ENCODE results near the gene GGT6.

Gene GGT6

GRCh38 chr17:4520894-4521600, 39.3 kb downstream of the GGT6 start:
- H3K9me3 ChIP-seq: no peaks in the 10 kb centered on the region
- H3K4me1 ChIP-seq: no peaks in the 10 kb centered on the region
- no peak for TF ChIP-seq CTCF (IDR thresholded peaks at IDR 0.05; ENCODE audit: low read depth, low read length)
- no peaks in the 10 kb centered on the region for H3K27me3 ChIP-seq
- H3K4me3 ChIP-seq (ENCODE audit: low read depth, low read length): no peak overlapping the region
- no peaks in the 10 kb centered on the region for H3K36me3 ChIP-seq
- no peak for DNase-seq

DNA sequence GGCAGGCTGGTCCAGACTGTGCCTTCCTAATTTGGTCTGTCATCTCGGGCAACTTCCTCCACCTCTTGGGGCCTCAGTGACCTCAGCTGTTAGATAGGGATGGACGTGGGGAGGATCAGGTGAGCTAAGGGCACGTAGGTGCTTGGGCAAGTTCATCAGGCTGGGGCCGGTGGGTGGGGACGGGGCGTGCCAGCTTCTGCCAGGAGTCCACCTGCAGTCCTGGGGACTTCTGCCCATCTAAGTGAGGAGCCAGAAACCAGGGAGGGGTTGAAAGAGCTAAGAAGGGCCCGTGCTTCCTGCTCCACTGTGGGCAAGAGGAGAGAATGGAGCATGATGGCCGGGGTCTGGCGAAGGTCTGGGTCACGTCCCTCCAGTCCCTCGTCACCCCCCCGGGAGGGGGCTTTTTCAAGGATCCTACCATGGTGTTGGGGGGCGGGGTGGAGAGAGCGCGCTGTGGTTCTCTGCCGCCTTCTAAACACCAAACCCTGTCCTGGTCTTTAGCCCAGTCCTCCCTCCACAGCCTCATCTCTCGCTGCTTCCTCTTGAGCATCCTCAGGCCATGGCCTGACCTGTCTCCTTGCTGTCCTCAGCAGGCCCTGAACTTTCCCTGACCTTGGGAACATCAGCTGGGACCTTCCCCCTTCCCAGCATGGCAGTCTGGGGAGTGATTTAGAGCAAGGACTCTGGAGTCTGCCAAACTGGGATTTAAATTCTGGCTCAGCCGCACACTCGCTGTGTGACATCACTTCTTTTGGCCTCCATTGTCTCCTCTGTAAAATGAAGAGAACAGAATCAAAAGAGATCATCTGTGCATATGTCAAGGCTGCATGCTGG, 40.1 kb downstream of the GGT6 start:
- no peaks in the 10 kb centered on the region for H3K36me3 ChIP-seq
- no peaks in the 10 kb centered on the region for H3K27me3 ChIP-seq
- no peak overlapping the region for H3K4me3 ChIP-seq (ENCODE audit: low read depth, low read length)
- no peak for TF ChIP-seq CTCF (IDR thresholded peaks at IDR 0.05; ENCODE audit: low read depth, low read length)
- H3K4me1 ChIP-seq: no peaks in the 10 kb centered on the region
- DNase-seq: no peak
- no peaks in the 10 kb centered on the region for H3K9me3 ChIP-seq

- Histone ChIP-seq H3K4me1 (no peaks in the 10 kb centered on the region), H3K9me3 (no peaks in the 10 kb centered on the region), H3K27me3 (no peaks in the 10 kb centered on the region), H3K36me3 (no peaks in the 10 kb centered on the region), H3K4me3 (ENCODE audit: low read depth, low read length) (no peak overlapping the region)
- no peak for TF ChIP-seq CTCF (IDR thresholded peaks at IDR 0.05; ENCODE audit: low read depth, low read length)
- no peak for DNase-seq
These were observed 41.0 kb downstream of the GGT6 start for GRCh38 chr17:4519361-4519788.

GRCh38 chr17:4518901-4519300, 41.5 kb downstream of the GGT6 start:
- no peak overlapping the region for H3K4me3 ChIP-seq (ENCODE audit: low read depth, low read length)
- no peaks in the 10 kb centered on the region for H3K9me3 ChIP-seq
- TF ChIP-seq CTCF (IDR thresholded peaks at IDR 0.05; ENCODE audit: low read depth, low read length): no peak
- DNase-seq: no peak
- H3K27me3 ChIP-seq: no peaks in the 10 kb centered on the region
- no peaks in the 10 kb centered on the region for H3K4me1 ChIP-seq
- H3K36me3 ChIP-seq: no peaks in the 10 kb centered on the region

DNA sequence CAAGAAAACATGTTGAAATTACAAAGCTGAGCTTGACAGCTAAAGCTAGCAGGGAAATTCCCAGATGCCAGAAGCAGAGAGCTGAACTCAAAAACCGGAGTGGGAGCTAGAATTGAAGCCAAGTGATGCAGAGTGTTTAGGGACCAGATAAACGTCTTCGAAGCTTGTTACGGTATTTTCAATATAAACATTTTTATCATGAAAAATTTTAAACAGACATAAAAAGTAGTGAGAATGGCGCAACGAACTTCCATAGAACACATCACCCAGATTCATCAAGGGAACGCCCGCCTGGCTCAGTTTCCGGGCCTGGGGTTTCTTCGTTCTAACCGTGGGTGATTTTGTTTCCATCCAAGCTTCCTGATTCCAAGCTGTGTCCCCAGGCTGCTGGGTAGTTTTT, 43.6 kb downstream of the GGT6 start:
- Histone ChIP-seq H3K9me3 (no peaks in the 10 kb centered on the region), H3K36me3 (no peaks in the 10 kb centered on the region), H3K4me3 (ENCODE audit: low read depth, low read length) (no peak overlapping the region), H3K27me3 (no peaks in the 10 kb centered on the region), H3K4me1 (no peaks in the 10 kb centered on the region)
- TF ChIP-seq CTCF (IDR thresholded peaks at IDR 0.05; ENCODE audit: low read depth, low read length): no peak
- no peak for DNase-seq

DNA sequence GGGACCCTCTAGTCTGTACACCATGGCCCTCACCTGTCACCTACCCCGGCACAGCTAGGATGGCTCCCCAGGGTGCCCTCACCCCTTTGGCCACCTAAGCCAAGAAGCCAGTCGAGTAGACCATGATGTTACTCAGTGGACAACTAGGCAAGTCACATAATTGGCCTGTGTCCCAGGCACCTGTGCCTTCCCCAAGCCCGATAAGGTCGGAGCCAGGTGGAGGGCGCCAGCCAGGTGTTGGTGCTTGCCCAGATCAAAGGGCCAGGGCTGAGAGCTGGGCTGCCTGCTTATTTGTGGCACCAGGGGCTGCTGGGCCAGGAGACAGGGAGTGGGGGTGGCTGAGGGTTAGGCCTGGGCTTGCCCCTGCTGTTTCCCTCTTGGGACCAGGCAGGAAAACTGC, 44.9 kb downstream of the GGT6 start:
- no peak for TF ChIP-seq CTCF (IDR thresholded peaks at IDR 0.05; ENCODE audit: low read depth, low read length)
- Histone ChIP-seq H3K9me3 (no peaks in the 10 kb centered on the region), H3K4me3 (ENCODE audit: low read depth, low read length) (no peak overlapping the region), H3K36me3 (no peaks in the 10 kb centered on the region), H3K4me1 (no peaks in the 10 kb centered on the region), H3K27me3 (no peaks in the 10 kb centered on the region)
- no peak for DNase-seq

Data from BE2C (cell line).